Fibroblast of the conjunctiva (primary cell): ENCODE data around the gene MGAT5.

Experiments used
- DNase-seq: peaks from one replicate; pipeline ENCODE4 v3.0.0-alpha.2; 2010; ENCODE audit warnings: low read depth

MGAT5 gene

DNA sequence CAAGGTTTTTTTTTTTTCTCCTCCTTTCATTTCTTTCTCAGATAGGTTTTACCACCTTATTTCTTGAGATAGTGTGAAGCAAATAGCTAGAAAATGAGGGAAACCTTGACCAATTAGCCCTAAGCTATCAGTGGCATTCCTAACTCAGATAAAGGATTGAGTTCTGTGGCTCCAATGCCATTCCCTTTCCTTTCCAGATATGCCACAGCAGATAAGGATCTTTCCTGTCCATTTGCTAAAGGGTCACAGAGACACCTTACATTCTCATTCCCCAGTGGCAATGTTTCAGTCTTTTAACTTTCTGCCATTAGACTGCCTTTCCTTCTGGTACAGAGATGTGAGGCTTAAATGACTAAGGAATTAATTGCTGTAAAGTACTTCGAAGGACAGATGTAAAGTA, 81.7 kb downstream of the MGAT5 start:
- DNase-seq = no peak

DNA sequence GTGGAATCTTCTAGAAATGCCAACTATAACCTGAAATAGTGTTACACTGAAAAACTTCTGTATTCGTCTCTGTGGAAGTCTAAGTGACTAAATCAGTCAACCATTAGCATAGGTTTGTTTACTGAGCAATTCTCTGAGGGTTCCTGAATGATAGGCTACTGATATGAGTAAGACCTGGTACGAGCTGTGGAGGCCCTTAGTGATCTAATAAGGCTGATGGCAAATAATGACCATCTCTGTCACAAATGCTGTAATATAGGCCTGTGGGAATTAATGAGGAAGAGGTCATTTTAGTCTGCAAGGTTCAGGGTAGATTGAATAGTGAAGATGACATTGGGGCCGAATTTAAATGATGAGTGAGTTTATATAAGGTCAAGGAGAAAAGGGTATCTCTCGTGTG, 82.5 kb downstream of the MGAT5 start:
- no peak for DNase-seq

DNA sequence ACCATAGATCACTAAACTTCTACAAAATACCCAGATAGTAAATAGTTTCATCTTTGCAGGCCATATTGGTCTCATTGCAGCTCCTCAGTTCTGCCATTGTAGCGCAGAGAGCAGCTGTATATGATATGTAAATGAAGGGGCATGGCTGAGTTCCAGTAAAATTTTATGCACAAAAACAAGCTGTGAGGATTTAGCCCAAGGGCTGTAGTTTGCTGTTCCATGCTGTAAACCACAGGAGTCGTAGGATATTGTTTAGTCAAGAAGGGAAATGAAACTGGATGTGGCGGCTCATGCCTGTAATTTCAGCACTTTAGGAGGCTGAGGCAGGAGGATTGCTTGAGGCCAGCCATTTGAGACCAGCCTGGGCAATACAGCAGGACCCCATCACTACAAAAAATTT, 83.0 kb downstream of the MGAT5 start:
- no peak for DNase-seq

DNA sequence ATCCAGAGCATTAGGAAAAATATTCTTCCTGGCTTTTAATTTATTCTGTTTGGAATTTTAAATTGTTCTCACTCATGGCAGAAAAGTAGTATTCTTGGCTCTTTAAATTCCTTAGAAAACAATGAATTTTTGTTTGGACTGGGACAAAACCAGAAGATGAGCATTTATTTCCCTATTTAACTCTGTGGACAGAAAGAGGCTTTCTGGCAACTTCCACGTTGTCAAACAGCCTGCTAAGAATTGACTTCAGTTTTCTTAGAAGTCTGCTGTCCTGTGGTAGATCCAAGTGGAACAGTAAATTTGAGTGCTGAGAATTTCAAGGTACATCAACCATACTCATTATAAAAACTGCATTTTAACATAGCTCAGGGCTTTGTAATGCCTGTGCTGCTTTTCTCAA, 83.8 kb downstream of the MGAT5 start:
- DNase-seq = no peak

DNA sequence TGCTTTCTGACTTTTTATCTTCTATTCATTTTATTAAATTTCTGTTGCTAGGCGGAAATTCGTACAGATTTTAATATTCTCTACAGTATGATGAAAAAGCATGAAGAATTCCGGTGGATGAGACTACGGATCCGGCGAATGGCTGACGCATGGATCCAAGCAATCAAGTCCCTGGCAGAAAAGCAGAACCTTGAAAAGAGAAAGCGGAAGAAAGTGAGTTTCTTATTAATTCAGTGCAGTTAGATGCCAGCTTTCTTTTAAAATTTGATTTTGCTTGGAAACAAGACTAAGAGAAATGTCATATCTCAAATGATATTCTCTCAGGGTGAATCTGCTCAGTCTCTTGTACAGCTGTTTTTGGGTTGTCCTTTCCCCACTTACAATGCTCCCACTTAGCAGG, 84.3 kb downstream of the MGAT5 start:
- no peak for DNase-seq

DNA sequence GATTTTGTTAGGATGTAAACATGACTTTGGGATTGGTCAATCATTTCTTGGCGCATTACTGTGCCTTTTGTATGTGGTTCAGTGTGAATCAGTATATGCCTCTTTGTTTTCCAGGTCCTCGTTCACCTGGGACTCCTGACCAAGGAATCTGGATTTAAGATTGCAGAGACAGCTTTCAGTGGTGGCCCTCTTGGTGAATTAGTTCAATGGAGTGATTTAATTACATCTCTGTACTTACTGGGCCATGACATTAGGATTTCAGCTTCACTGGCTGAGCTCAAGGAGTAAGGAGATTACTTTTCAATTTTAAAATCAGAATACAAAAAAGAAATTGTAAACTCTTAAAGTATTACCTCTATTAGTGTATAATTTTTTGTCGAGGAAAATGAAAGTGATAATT, 87.6 kb downstream of the MGAT5 start:
- no peak for DNase-seq

DNA sequence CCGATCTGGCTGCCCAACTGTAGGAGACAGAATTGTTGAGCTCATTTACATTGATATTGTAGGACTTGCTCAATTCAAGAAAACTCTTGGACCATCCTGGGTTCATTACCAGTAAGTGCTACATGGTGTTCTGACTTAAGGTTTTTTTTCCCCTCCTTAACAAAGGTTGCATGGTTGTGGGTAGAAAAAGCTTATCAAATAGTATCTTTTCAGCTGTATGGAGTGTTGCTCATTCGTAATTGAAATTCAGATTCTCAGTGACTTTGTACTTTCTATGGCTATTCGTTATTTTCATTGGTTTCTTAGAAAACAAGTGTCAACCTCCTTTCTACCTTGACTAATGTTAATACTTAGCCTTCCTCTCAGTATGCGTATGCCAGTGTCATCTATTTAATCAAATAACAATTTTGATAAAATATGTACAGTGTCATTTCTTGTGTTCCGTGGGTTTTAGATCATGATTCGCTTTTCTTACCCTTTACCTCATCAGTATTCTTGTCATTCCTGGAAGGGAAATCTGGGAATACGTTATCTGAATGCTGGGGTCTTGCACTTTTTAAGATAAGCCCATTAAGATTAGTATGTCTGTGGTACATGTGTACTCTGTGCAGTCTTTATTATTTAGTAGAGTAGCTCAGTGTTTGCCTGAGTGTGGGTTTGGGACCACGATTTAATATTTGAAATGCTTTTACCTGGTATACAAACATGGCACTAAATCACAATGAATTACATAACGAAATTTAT, 91.3 kb downstream of the MGAT5 start:
- no peak for DNase-seq

DNA sequence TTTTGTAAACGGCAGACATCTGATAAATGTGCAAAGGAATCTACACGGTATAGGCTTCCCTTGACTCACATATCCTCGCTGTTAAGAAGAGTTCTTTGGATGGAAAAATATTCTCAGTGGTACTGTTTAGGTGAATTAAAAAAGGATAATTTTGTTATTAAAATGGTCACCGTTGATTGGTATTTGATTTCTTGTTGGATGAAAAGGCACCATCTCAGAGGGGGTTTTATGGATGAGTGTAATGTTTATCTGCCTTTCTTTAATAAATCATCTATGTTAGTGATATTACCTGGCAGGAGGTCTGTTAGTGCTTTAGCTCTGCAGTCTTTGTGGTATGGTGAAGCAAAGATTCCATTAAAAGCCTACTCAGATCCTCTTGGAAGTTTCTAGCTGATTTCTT, 92.3 kb downstream of the MGAT5 start:
- DNase-seq = no peak

DNA sequence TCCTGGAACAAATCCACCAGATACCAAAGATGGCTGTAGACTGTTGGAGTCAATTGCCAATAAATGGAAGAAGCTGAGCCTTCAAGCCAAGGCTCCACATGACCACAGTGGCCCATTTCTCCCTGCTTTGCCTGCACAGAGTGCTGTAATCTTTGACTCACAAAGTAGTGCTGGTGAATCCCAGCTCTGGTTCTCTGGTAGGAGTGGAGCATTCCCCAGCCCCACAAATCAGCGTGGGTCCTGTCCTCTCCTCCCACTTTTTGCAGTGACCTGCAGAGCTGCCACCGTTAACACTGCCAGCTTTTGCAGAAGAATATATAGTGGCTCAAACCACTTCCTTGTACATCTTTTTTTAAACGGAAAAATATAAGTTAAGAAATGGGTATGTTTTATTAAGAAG, 93.9 kb downstream of the MGAT5 start:
- DNase-seq = no peak

DNA sequence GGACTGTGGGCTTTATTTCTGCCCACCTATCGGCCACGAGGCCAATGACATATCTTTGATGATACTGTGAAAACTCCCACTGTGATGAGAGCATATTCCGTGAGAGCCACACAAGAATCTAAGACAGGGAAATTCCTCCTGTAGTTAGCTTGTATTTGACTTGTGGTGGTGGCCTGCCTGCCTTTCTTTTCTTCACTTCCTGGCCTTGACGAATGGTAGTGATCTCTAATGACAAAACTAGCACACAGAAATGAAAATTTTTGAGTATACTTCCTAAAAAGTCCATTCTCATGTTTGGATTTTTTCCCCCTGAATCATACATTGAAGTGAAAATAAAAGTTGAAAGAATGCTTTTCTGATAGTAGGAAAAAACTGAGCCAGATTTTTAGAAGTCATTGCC, 94.4 kb downstream of the MGAT5 start:
- DNase-seq = no peak

DNA sequence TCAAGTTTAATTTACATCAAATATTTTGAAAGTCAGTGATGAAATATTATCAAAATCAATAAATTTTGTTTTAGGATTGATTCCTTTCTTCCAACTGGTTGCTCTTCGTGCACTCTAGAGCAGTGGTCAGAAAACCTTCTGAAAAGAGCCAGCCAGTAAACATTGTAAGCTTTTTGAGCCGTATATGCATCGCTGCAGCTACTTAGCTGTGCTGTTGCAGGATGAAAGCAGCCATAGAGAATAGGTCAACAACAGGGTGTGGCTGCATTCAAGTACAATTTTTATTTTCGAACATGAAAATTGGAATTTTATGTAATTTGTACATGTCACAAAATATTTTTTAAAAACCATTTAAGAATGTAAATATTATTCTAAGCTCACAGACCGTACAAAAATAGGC, 94.9 kb downstream of the MGAT5 start:
- no peak for DNase-seq

DNA sequence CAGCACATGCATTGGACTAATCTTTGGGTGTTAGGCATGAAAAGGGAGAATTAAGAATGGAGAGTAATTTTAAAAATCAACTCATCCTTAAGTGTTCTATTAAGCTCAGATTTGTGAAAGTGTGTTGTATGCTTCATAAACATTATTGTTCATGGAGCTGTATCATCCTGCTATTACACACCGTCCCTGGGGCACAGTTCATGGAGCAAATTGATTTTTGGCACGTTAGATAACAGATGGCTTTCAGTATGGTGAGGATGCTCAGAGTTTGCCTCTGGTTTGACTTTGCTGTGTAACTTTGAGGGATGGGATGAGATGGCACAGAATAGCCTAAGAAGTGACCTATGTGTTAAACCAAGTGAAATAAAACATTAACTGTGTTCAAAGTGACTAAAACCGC, 97.1 kb downstream of the MGAT5 start:
- no peak for DNase-seq

DNA sequence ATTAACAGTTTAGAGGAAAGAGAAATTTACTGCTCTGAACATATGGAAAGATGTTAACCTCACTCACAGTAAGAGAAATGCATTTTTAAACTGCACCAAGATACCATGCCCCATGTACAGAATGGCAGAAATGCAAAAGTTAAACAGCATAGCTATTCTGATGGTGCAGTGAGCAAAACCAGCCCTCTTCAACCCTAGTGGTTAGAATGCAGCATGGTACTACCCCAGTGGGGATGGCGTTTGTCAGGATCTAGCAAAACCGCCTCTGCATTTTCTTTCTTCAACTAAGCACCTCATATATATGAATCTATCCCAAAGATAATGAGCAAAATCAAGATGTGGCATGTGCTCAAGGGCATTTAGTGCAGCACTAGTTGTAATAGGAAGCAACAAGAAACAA, 98.0 kb downstream of the MGAT5 start:
- DNase-seq = no peak

DNA sequence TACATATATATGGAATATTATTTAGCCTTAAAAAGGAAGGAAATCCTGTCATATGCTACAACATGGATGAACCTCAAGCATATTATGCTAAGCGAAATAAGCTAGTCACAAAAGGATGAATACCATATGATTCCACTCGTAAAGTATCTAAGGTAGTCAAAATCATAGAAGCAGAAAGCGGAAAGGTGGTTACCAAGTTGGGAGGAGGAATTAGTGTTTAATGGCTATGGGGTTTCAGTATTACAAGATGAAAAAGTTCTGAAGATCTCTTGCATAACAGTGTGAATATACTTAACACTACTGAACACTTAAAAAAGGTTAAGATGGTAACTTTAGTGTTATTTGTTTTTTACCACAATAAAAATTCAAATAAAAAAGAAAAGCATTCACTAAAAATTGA, 99.0 kb downstream of the MGAT5 start:
- DNase-seq = no peak

DNA sequence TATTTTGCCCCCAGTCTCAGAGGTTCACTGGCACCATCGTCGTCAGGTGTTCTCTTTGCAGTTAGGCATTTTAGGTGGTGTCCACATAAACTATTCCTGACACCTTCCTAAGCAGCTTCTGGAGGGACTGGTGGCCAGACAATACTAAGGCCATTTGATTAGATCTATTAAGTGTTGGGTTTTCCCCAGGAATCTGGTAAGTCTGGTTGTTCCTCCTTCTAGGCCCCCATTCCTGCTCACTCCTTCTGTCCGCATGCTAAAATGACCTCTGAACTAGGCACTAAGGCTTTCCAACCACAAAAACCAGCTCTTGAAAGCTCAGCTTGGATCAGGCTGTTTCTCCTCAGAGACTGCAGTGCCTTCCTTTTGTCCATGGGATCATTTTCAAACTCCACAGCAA, 100.7 kb downstream of the MGAT5 start:
- no peak for DNase-seq

DNA sequence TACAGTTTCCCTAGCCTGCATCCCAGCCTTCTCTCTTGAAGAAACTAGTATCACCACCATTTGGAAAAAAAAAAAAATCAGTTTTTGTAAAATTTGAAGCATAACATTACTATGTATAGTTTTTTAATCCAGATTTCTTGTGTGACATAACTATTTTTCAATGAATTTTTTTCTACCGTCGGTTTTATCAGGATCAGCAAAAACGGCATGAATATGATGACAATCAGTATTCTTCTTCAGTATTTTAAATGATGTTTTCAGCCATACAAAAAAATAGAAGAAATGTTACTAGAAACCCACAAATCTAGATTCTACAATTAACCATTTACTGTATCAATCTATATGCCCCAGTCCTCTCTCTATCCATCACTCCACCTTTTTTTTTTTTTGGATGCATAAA, 103.9 kb downstream of the MGAT5 start:
- no peak for DNase-seq

DNA sequence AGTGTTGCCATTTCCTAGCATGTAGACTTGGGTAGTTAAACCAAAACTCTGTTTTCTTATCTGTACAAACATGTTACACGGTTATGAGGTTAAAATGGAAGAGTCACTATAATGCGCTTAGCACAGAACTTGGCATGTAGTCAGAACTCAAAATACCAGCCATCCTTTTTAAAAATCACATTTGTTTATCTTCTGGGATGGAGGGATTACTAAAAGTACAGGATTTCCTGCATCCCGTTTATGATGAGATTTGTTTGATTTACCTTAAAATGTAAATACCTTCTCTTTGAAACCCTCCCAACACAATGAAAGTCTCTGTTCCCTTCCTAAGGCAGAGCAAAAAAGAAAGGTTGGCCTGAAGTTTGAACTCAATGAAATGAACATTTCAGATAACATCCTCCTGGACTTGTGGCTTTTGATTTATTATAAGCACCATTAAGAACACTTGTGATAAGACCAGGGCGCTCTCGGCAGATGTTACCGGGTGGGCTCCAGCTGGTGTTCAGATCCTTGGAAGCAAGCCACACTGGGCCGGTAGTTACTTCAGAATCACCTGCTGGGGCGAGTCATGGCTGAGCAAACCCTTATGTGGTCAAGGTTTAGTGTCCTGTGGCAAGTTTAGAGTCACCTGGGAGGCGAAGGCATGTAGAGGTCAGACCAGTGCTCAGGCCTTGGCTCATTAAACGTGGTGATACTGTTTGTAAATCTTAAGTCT, 105.7 kb downstream of the MGAT5 start:
- DNase-seq = no peak

DNA sequence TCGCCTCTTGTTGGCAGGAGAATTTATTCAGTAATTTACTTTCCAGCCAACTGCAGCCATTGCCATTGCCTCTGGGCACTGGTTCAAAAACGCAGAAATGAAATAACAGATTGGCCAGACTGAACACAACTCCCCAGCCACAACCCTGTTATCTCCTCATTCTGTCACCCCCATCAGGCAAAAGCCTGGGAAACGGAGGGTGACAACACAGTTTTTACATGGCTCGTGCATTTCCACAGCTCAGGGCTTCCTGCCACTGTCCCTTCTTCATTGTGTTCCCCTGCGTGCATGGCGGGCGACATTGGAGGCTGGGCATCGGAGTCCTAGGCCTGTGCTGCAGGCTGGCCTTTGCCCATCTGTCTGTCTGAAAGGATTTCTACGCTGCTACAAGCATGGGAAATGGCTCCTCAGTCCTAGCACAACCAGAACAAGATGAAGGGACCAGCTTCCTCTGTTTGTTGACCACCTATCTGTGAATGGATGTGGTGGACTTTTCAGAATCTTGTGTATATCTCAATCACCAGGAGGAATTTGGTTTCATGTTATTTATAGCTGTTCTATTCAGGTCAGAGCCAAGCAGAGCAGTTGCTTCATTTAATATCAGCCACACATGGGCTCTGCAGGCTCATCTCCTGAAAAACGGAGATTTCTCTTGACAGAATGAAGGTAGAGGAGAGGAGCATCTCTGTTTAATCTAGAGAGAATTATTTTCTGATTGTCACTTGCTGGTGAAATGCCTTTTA, 107.0 kb downstream of the MGAT5 start:
- DNase-seq = no peak

DNA sequence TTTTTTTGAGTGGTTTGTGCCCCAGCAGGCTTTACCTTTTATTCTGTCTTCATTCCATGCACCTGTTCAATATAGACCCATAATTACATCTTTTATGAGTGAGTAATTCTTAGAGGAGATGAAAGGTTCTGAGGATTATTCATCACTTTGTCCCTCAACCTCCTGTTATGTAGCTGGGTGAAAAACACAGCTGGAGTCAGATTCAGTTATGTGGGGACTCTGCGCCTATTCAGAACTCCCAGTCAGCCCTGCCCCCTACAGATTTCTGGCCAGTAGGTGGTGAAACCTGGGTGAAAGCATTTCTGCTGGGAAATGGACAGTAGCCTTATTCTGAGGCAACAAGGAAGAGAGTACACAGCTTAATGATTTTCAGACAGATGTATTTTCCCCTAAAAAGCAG, 107.8 kb downstream of the MGAT5 start:
- no peak for DNase-seq

DNA sequence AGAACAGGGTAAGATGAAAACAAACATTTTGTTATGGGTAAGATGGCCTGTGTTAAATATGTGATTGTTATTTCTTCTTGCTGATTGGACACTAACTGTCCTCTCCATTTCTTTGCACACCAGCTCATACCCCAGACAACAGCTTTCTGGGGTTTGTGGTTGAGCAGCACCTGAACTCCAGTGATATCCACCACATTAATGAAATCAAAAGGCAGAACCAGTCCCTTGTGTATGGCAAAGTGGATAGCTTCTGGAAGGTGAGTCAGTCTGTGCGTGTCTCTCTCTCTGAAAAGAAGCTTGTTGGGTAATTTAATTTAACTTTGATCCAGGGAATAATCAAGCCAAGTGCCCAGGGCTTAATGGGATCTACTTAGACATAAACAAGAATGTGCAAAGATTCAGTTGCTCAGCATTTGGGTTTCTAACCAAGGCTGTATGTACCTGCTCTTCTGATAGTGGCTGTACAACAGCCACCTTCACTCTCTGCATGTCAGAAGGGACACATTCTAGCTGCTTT, 108.3 kb downstream of the MGAT5 start:
- DNase-seq = no peak

DNA sequence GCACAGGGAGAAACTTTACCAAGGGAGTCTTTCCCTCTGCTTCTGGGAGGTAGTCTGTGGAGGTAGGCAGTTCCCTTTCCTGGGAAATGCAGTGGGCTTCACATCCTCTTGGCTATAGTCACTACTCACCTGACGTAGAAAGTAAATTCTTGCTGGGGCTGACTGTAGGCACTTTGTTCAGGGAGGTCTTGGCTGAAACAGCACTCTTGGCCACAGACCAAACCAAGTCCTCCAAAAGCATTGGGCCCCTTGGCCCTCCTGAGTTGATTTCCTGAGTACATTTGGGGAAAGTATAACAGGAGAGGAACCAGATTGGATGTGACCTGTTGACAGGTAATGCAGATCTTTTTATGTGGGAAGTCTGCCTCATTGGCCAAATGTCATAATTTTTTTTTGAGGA, 108.9 kb downstream of the MGAT5 start:
- no peak for DNase-seq

DNA sequence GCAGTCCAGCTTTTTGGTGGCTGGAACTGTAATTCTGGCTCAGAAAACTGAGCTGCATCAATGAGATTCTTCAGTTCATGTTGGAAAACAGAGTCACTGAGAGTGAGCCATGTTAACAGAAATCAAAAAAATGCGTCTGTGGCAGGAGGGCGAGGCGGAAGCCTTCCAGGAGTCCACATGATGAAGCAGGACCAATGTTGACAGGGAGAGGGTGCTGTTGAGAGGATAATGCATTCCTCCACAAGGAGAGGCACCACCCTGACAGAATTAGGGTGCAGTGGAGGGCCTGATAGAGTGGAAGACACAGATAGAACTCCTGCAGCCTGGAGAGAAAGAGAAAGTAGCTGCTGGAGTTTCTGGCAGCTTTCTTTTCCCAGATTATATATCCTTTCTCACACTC, 111.5 kb downstream of the MGAT5 start:
- no peak for DNase-seq

DNA sequence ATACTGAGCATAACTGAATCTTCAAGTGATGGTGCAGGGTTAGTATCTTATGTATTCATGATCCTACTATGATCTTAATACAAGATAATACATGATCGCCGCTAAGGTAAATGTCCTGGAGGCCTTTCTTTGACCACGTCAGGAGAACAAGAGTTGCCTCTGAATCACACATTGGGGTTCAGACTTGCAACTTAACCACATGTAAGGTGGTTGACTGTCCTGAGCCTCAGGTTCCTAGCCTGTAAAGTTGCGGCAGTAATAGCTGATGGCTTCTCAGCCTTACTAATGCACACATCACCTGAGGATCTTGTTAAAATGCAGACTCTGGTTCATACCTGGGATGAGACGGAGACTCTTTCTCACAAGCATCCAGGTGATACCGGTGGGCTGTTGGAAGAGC, 112.5 kb downstream of the MGAT5 start:
- no peak for DNase-seq
